ENCODE data around the gene TSPAN11.
"Not testable (repeated sequence)": the region's sequence is repeated elsewhere in the genome, so short reads cannot be mapped to it uniquely, and the experiment has no call there.

Gene TSPAN11, protein sequence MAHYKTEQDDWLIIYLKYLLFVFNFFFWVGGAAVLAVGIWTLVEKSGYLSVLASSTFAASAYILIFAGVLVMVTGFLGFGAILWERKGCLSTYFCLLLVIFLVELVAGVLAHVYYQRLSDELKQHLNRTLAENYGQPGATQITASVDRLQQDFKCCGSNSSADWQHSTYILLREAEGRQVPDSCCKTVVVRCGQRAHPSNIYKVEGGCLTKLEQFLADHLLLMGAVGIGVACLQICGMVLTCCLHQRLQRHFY

DNA sequence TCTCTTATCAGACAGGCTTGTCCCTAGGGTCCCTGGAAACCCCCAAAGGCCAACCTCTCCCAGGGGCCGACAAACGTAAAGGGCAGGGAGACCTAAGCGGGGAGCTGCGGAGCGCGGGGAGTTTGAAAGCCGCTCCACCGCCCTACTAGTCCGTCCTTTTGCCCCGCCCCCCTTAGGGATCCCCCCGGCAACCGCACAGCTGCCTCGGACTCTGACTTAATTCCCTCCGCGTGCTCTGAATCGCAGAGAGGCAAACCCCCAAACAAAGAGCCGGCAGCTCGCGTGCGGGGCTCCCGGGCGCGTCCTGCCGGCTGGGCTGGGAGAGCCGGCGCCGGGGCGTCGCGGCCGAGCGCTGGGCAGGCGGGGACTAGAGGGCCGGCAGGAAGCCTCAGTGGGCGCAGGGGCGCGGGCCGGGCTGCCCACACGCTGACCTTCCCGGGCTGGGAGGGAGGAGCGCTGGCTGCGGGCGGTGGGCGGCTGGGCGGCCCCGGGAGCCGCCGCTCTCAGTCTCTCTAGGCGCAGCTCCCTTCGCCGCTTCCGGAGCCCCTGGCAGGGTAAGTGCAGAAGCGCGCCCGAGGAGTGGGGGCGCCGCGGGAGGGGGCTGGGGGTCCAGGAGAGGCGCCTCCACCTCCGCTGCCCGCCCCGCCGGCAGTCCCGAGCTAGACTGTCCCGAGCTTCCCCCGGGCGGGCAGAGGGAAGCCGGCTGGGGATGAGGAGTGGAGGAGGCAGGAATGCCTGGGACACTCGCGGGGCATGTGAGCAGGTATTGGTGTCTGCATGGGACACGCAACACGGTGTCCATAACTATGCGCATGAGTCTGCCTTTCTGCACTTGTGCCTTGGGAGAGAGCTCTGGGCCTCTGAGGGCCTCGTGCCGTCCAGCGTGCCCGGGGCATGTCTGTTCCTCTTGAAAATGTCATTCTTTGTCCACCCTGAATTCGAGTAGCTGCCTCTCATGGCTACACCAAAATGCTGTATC lies at the start of gene TSPAN11:
Gene TSPAN11 (plus strand): TSS at position 506 of the 979 bp plus-strand sequence. CDS start 27,244 bp downstream, outside the sequence.
- DNase-seq, result no peak

DNA sequence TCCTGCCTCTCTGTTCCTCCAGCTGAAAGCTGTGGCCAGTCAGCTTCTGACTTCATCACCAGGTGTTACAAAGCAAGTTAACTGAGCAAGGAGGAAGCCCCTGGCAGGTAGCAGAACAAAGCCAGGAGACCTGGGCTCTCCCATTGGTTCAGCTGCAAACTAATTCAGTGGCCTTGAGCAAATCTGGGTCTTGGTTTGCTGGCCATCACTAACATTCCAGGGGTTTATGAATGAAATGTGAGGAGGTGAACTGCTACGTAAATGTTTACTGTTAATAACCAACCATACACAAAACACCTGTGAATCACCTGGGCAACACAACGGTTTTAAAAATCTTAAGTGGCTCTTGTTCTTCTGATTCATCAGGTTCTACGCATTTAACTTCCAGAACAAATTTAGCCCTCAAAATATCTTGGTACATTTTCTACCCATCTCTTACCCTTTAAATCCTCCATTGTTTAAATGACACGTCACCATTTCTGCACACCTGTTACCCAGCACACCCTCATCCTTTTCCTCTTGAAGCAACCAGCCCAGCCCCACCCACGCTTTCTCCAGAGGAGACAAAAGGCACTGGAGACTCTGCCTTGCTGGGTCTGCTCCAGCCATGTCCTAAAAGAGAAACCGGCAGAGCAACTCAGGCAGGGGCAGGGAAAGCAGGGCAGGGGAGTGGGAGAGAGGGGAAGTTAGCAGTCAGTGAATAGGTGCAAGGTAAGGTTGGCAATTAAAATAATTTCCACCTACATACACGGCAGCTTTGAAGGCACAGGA lies 49.3 kb upstream of the TSPAN11 start:
- peak; percentile 63 for DNase-seq

DNA sequence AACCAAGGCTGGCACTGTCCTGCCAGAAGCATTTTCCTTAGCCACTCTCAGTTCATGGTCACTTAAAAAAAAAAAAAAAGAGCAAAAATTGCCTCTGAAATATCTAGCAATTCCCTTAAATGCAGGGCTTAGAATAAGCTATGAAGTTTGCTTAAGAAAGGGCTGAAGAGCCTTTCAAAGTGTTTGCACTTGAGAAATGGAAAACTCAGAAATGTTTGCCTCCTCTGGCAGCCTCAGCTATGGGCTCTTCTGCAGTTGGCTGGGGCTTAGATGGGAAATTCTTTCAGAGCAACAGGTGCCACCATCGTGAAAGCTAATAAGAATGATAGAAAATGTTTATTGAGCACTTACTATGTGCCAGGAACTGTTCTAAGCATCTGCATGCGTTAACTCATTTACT lies 48.5 kb upstream of the TSPAN11 start:
- DNase-seq, result no peak

DNA sequence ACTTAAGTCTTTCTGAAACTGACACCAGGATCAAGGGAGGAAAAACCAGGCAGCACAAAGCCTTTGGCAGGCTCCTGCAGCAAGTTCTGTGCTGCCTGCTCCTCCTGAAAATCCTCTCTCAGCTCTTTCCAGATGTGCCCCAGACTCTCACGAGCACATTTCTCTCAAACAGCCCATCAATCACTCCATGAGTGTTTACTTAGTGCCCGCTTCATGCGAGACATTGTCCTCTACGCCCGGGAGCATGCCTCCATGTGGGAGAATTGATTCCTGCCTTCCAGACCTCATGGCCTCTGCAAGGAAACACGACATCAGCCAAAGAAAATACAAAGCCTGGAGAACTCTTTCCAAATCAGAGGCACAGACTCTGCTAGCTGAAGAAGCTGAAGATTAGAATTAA lies 46.5 kb upstream of the TSPAN11 start:
- peak; percentile 23 for DNase-seq

DNA sequence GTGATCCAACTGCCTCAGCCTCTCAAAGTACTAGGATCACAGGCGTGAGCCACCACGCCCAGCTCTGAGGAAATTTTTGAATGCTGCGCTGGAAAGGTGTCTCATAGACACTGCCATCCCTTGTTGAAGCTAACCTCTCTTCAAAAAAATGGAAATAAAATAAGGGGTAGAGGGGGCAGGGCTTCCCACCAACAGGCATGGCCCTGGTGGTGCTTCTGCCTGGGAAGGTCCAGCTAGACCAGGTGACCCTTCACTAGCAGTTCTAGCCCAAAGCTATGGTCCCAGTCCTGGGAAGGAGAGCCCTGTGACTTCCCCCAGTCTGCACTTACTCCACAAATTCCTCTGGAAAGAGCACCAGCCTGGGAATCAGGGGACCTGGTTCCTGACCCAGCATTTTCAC lies 45.7 kb upstream of the TSPAN11 start:
- DNase-seq, result no peak

DNA sequence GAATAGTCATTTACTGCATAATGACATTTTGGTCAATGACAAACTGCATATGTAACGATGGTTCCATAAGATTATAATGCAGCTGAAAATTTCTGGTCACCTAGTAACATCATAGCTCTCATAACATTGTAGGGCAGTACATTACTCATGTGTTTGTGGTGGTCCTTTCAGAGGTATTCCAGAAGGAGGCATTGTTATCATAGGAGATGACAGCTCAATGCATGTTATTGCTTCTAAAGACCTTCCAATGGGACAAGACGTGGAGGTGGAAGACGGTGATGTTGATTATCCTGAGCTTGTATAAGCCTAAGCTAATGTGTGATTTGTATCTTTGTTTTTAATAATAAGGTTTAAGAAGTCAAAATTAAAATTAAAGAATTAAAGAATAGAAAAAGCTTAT lies 43.8 kb upstream of the TSPAN11 start:
- DNase-seq, result no peak

DNA sequence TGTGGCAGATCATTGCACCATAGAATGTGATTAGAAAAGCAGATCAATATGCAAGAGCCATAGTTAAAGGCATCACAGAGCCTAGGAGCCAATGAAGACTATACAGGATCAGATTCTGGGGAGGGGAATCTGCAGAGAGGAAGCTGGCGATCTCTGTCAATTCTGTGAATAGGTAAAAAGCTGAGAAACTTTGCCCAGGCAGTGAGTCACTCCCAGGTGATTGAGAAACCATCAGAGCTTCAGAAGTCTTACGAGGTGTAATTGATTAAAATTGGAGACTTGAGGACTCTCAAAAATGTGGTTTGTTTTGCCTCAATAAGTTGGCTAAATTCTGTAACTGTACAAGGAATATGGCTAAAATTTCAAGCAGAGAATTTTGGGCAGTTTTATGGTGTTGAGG lies 41.7 kb upstream of the TSPAN11 start:
- DNase-seq, result no peak

DNA sequence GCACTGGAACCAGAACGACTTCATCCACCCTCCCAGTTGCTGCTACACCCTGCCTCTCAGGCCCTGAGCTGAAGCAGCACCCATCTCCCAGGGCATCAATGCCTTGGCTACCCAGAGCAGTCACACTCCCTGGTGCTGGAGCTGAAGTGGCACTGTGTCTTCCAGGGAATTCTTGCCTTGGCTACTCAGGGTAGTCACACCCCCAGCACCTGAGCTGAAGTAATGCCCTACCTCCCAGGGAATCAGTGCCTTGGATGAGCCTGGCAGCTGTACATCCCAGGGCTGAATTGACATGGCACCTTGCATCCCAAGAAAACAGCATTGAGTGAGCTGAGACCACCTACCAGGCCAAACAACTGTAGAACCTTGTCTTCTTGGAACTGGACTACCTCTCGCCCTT lies 41.2 kb upstream of the TSPAN11 start:
- no peak for DNase-seq

DNA sequence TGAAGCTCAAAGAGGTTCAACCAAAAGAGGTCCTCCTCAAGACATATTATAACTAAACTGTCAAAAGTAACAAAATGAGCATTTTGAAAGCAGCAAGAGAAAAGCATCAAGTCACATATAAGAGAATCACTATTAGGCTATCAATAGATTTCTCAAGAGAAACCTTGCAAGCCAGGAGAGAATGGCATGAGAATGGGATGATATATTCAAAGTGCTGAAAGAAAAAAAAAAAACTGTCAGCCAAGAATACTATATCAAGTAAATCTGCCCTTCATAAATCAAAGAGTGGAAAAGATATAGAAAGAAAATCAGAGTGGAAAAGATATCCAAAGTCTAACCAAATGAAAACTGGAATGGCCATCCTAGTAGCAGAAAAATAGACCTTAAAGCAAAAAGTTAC lies 39.3 kb upstream of the TSPAN11 start:
- no peak for DNase-seq

DNA sequence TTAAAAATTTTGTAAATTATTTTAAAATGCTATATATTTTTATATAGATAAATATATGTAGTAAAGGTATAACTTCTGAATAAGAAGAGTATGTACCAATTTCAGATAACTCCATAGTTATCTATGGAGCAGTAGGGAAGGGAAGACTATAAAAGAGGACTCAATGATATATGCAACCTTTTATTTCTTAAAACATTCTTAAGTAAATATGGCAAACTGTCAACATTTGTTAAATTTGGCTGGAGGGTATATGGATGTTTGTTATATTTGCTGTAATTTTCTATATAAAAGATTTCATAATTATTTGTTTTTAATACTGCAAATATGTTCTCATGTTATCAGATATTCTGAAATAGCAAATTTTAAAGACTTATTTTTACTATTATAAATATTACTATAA lies 38.3 kb upstream of the TSPAN11 start:
- no peak for DNase-seq

DNA sequence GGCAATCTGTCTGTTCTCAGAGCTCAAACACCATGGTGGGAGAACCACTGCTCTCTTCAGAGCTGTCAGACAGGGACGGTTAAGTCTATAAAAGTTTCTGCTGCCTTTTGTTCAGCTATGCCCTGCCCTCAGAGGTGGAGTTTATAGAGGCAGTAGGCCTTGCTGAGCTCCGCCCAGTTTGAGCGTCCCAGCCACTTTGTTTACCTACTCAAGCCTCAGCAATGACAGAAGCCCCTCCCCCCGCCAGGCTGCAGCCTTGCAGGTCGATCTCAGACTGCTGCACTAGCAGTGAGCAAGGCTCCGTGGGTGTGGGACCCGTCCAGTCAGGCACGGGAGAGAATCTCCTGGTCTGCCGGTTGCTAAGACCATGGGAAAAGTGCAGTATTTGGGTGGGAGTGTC lies 32.0 kb upstream of the TSPAN11 start:
- not testable (repeated sequence) for DNase-seq

DNA sequence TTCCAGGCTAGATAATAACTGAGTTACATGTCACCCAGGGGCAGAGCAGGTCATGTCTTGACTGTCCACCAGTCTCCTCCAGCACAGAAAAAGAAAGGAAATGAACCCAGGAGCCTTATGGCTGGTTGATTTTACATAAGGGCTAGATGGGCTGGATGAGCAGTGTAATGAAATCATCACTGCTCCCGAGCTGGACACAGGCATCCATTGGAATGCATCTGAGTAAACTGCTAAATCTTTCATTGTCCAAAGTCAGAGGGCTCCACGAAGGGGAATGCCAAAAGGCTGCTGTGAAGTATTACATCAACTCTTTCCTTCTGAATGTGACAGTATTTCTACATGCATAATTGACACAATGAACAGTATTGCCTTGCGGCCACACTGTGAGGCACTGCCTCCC lies 30.1 kb upstream of the TSPAN11 start:
- DNase-seq, result no peak

DNA sequence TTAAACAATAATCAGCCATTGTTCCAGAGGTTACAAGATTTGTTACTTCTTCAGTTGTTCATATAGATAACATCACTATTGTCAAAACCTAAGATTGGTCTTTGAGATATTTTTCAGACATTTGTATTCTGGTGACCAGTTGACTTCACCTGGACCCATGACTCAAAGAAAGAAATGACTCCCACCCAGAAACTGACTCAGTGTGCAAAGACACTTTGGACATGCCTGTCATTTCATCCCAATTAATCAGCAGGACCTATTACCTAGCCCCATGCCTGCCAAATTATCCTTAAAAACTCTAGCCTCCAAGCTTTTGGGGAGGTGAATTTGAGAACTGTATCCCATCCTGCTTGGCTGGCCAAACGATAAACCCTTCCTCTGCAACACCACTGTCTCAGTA lies 27.7 kb upstream of the TSPAN11 start:
- DNase-seq, result no peak

DNA sequence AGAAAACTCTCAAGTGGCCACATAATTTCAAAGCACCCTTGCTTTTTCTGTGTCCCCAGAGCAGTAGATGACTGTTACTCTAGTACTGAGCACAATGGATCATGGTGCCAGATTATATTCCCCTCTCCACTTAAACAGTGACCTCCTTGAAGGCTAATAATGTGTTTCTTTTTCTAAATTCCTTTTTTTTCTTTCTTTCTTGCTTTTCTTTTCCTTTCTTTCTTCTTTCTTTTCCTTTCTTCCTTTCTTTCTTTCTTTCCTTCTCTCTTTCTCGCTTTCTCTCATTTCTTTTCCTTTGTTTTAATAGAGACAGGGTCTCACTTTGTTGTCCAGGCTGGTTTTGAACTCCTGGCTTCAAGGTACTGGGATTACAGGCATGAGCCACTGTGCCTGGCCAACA lies 26.2 kb upstream of the TSPAN11 start:
- DNase-seq, result no peak

DNA sequence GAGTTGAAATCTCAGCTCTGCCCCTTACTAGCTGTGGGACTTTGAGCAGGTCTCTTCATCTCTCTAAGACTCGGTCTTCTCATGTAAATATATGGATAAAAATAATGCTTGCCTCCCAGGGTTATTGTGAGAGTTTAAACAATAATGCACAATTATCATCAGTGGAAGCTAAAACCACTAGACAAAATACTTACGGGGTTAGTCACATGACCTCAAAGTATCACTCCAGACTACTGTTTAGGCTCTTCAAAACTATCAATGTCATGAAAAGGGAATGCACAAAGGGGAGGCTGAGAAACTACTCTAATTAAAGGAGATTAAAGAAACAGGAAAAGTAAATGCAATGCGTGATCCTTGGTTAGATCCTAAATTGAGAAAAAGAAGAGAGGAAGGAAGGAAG lies 24.5 kb upstream of the TSPAN11 start:
- DNase-seq, result no peak

DNA sequence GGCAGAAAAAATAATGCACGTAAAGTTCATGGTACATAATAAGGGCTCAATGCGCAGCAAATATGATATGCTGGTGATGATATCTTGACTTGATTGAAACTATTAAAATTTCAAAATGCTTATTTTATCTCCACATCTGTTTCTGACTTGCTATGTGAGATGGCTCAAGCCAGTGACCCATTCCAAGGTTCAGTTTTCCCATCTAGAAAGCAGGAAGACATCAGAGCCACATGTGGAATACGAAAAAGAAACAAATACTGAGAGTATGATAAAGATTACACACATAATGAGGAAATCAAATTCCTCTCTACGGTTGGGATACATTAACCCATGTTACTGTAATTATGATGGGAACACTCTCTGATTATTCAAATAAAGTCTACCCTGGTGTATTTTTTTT lies 24.0 kb upstream of the TSPAN11 start:
- DNase-seq, result no peak

DNA sequence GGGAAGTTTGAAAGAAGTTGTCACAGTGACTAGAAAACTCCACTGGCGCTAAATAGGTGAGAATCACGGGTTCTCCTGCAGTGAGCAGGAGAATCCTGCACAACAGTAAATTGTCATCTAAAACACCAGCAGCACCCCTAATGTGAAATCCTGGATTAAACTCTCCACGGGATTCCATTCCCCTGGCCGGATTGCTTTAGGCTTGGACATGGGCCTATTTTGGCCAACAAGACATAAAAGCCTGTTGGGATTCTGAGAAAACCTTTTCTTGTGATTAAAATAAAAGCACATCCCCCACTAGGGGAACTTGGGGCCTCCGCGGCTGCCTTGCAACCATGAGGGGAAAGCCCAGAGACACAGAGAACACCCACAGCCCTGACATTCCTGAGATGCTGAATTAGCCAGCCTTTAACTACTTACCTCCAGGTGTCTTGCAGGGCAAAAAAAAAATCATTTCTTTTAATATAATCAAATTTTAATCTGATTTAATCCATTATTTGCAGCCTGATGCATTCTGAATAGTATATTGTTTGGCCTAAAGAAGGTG lies 21.0 kb upstream of the TSPAN11 start:
- no peak for DNase-seq

DNA sequence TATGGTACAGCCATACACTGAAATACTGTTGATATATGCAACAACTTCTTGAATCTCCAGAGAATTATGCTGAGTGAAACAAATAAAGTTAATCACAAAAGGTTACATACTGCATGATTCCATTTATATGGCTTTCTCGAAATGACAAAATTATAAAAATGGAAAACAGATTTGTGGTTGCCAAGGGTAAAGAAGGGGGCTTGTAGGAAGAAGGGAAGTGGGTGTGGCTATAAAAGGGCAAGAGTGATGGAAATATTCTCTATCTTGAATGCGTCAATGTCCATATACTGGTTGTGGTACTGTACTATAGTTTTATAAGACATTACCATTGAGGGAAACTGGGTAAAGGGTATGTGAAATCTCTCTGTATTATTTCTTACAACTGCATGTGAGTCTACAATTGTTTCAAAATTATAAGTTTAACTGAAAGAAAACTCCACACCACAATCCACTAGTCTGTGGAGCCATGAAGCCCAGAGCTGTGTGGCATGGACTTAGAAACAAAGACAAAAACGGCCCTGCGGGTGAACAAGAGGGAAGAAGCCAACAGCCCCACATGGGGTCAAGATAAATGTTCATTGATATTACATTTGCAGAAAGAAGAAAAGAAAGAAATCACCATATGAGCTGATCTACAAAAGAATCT lies 18.3 kb upstream of the TSPAN11 start:
- DNase-seq, result no peak

DNA sequence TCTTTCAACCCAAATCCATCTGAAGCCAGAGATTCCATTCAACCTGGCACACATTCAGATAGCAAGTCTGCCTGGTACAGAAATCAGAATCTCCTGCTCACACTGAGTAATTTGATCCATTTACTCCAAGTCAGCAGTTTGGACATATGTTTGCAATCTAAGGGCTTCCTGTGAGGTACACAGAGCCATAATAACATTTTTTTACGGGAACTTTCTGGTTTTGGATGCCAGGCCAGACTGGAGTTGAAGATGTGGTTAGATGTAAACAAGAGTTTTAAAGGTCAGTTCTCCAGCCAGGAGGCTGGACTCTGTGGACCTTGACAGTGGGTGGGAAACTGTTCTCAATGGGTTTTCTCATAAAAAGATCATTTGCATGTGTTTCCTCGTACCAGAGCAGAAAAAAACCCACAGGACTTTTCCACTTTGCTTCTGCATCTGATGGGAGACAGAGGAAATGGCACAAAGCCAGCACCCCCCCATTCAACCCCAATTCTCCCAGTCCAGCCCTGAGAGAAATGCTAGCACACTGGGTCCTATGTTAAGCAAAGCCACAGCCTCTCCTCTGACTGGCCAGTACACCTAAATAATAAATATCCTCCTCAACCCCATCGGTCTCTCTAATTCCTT lies 17.7 kb upstream of the TSPAN11 start:
- no peak for DNase-seq

DNA sequence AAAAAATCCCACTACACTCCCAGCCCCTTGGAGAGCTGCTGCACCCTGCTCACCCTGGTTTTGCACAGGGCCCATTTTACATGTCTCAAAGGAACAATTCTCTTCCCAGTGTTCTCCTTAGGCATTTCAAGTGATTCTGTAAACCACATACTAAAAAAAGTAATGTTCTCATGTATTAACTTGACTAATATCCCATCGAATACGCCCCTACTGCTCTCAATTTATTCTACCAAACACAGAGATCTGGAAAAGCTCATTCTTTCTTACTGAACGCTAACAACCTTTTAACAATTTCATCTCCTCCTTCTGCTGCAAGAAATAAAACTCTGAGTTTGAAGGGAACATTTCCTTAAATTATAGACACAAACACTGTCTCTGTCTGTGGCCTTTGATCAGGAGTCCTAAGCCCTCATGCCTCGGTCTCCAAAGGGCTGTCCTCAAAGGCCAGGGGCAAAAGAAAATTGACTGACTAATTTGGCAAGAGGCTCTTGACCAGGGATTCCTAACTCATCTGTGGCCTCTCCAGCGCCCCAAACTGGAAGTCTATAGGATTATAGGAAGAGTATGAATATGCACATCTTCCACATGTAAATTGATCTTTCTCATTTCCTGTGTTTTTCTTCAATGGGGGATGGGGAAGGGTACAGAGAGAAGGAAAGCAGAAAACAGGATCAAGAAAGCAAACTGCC lies 17.1 kb upstream of the TSPAN11 start:
- no peak for DNase-seq

DNA sequence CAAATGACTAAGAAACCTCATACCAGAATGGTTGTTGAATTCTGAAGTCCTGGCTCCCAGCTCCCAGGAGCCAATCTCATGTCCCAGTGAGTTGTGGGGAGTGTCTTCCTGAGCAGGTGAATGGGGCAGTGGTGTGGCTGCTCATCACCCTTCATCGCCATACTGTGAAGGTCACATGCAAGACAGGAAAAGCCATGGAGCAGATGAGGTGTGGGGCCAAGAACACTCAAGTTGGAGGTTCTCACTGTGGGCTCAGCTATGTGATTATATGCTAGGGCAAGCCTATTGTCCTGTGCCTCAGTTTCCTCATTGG lies 16.6 kb upstream of the TSPAN11 start:
- no peak for DNase-seq

DNA sequence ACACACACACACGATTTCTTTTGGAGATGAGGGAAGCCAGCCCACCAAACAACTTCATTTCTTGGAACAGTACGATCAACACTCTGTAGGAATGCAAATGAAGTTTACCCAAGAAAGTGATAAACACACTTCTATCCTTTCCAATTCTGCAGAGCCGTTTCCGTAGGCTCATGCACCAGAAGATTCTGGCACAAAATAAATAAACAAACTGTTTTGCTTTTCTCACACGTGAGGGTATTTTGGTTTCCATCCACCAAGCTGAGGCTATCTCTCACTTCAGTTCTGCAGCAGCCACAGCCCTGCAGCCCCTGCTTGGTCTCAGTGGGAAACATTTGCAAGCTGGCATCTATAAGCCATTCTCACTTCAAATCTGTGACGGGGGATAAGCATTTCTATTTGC lies 15.3 kb upstream of the TSPAN11 start:
- no peak for DNase-seq

All from NCI-H748 treated with DMSO at 0.1 percent for 48 hours (cell line).